Effector memory CD4-positive, alpha-beta T cell (primary cell): ENCODE measurements around the gene SNRNP40.
"Not testable (repeated sequence)": the region's sequence is repeated elsewhere in the genome, so short reads cannot be mapped to it uniquely, and the experiment has no call there.

Experiments used
- DNase-seq, 3 donors: peaks; one replicate each; pipeline ENCODE4 v3.0.0-alpha.2; 2020
- H3K27ac ChIP-seq: 2 replicates; pipeline ENCODE4 v1.7.0; 2013; ENCODE audit warnings: mild to moderate bottlenecking, low read length, moderate library complexity; ENCODE audit not compliant: insufficient read depth, poor library complexity, severe bottlenecking
- H3K27me3 ChIP-seq: replicated peaks from 2 replicates; pipeline ENCODE4 v1.7.0; 2013; ENCODE audit warnings: mild to moderate bottlenecking, low read length; ENCODE audit not compliant: insufficient read depth, control insufficient read depth, poor library complexity, severe bottlenecking
- H3K36me3 ChIP-seq: 2 replicates; pipeline ENCODE4 v1.7.0; 2013; ENCODE audit warnings: mild to moderate bottlenecking, low read length, moderate library complexity; ENCODE audit not compliant: control insufficient read depth, insufficient read depth
- H3K4me1 ChIP-seq: 2 replicates; pipeline ENCODE4 v1.7.0; 2013; ENCODE audit warnings: low read length, mild to moderate bottlenecking; ENCODE audit not compliant: control insufficient read depth, insufficient read depth, poor library complexity, severe bottlenecking
- H3K4me3 ChIP-seq: 2 replicates; pipeline ENCODE4 v1.7.0; 2013; ENCODE audit warnings: low read length, low read depth, mild to moderate bottlenecking; ENCODE audit not compliant: insufficient read depth, poor library complexity, severe bottlenecking
- H3K9me3 ChIP-seq: 2 replicates; pipeline ENCODE4 v1.7.0; 2013; ENCODE audit warnings: mild to moderate bottlenecking, low read length, moderate library complexity; ENCODE audit not compliant: control insufficient read depth

SNRNP40 gene

DNA sequence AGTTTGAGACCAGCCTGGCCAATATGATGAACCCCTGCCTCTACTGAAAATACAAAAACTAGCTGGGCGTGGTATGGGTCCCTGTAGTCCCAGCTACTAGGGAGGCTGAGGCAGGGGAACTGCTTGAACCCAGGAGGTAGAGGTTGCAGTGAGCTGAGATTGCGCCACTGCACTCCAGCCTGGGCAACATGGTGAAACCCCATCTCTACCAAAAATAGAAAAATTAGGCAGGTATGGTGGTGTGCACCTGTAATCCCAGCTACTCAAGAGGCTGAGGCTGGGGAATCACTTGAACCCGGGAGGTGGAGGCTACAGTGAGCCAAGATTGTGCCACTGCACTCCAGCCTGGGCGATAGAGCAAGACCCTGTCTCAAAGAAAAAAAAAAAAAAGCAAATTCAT lies 8.8 kb downstream of the SNRNP40 start:
- H3K27me3 ChIP-seq, H3K4me3 ChIP-seq, H3K4me1 ChIP-seq, H3K9me3 ChIP-seq, DNase-seq, H3K27ac ChIP-seq: not testable (repeated sequence)
- H3K36me3 ChIP-seq: peaks cover 66% of the 10 kb centered on the region

DNA sequence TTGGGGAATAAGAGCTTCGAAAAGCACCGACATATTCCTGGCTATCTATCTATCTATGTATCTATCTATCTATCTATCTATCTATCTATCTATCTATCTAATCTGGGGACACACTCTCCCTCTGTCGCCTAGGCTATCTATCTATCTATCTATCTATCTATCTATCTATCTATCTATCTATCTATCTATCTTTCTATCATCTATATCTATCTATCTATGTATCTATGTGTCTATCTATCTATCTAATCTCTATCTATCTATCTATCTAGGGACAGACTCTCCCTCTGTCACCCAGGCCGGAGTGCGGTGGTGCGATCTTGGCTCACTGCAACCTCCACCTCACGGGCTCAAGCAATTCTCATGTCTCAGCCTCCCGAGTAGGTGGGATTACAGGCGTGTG lies 14.2 kb downstream of the SNRNP40 start:
- H3K4me1 ChIP-seq, H3K27ac ChIP-seq, DNase-seq, H3K4me3 ChIP-seq, H3K27me3 ChIP-seq, H3K9me3 ChIP-seq: not testable (repeated sequence)
- H3K36me3 ChIP-seq: peaks cover 44% of the 10 kb centered on the region

DNA sequence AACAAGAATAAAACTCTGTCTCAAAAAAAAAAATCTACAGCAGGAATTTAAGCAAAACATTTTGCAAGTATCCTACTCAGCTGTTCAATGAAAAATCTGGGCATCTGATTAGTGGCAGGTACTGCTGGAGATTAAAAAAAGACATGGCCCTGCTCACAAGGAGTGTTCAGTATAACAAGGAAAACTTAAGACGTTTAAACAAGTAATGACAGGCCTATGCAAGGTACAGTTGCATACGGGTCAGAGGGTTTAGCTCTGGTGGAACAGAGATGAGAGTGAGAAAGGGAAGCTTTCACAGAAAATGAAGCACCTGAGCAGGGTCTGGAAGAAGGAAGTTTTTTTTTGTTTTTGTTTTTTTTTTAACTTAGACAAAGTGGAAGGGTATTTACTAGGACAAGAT lies 23.0 kb downstream of the SNRNP40 start:
- H3K4me1 ChIP-seq: no peaks in the 10 kb centered on the region
- no peaks in the 10 kb centered on the region for H3K27me3 ChIP-seq
- no peak for DNase-seq
- no peak overlapping the region for H3K4me3 ChIP-seq
- peaks cover 65% of the 10 kb centered on the region for H3K36me3 ChIP-seq
- no peak overlapping the region for H3K27ac ChIP-seq
- no peaks in the 10 kb centered on the region for H3K9me3 ChIP-seq

DNA sequence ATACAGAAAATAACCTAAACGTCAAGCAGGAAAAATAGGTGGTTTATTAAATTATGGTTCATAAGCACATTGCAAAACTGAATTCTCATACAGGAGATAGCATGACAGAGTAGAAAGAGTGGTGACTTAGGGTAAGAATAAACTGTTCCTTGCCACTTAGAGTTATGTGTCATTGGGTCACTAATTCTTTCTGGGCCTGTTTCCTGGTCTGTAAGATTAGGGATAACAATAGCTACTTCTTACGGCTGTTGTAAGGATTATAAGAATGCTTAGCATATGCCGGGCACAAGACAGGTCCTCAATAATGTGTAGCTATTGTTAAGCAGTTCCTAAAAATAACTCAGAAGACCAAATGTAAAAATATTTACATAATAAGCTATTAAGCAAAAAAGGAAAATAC lies 24.2 kb downstream of the SNRNP40 start:
- Histone ChIP-seq H3K27ac (no peak overlapping the region), H3K27me3 (no peaks in the 10 kb centered on the region), H3K36me3 (peaks cover 66% of the 10 kb centered on the region), H3K4me1 (no peaks in the 10 kb centered on the region), H3K9me3 (no peaks in the 10 kb centered on the region), H3K4me3 (no peak overlapping the region)
- DNase-seq: no peak

DNA sequence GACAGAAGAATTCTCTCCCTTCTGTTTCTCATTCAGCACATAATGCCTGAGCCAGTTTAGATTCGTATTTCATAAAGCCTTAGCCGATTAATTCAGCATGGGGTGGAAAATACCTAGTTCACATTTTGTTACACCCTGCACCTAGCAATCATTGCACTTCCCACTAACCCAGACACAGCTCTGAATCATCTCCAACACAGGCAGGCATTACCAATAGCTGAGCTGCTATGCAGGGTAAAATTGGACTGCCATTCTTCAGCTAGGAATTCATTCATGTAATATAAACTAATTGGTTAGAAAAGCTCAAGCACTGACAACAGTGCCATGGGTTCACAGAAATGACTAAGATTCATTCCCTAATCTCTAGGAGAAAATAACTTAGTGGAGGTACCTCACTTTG lies 30.0 kb downstream of the SNRNP40 start:
- H3K36me3 ChIP-seq: peaks cover 70% of the 10 kb centered on the region
- H3K4me1 ChIP-seq: no peaks in the 10 kb centered on the region
- no peak overlapping the region for H3K27ac ChIP-seq
- no peak overlapping the region for H3K4me3 ChIP-seq
- no peaks in the 10 kb centered on the region for H3K27me3 ChIP-seq
- H3K9me3 ChIP-seq: no peaks in the 10 kb centered on the region
- no peak for DNase-seq

DNA sequence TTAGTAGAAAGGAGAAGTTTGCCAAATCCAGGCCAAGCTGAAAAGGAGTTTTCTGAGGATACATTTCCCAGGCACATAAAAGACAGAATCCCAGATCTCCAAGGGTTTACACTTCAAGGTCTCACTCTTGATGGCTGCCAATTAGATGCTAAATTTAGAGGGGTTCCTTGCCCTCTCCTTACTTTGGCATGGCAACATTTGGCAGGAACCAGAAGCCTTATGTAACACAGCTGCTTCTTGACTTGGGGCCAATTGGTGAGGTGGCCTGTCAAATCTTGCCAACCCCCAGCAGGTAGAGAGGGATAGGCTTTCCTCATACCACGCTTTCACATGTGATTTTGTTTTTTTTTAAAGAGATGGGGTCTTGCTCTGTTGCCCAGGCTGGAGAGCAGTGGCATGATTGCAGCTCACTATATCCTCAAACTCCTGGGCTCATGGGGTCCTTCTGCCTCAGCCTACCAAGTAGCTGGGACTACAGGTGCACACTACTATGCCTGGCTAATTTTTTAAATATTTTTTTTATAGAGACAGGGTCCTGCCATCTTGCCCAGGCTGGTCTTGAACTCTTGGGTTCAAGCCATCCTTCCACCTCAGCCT lies 31.7 kb downstream of the SNRNP40 start:
- peaks cover 65% of the 10 kb centered on the region for H3K36me3 ChIP-seq
- DNase-seq: no peak
- no peak overlapping the region for H3K27ac ChIP-seq

DNA sequence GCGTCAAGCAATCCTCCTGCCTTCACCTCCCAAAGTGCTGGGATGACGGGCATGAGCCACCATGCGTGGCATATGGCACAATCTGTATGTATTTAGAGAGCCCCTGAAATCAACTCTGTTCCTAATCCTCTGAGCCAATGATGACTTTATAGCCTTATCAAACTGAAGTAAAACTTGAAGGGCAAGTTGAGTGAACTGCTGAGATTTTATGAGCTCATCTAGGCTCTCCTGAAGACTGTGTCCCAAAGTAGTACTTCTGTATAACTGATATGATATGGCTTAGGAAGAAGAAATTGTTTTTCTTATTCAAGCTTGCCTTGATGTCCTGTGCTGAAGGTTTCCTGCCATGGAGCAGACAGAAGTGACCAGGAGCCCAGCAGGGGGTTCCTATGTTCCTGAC lies 33.2 kb downstream of the SNRNP40 start:
- H3K4me3 ChIP-seq: no peak overlapping the region
- DNase-seq: no peak
- H3K36me3 ChIP-seq: peaks cover 54% of the 10 kb centered on the region
- no peaks in the 10 kb centered on the region for H3K9me3 ChIP-seq
- no peaks in the 10 kb centered on the region for H3K4me1 ChIP-seq
- no peaks in the 10 kb centered on the region for H3K27me3 ChIP-seq
- no peak overlapping the region for H3K27ac ChIP-seq

More for the DNA sequence above, 31.7 kb downstream of the SNRNP40 start:
- no peaks in the 10 kb centered on the region for H3K27me3 ChIP-seq
- no peaks in the 10 kb centered on the region for H3K9me3 ChIP-seq
- H3K4me1 ChIP-seq: no peaks in the 10 kb centered on the region
- H3K4me3 ChIP-seq: no peak overlapping the region

DNA sequence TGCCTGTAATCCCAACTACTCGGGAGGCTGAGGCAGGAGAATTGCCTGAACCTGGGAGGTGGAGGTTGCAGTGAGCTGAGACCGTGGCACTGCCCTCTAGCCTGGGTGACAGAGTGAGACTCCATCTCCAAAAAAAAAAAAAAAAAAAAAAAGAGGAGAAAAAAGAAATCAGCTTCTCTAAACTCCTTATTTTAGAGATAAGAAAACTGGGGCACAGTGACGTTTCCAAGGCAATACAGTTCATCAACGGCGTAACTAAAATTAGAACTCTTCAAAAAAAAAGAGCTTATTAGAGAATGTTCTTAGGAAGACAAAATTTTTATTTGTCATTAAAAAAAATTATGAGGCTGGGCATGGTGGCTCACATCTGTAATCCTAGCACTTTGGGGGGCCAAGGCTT lies 34.2 kb downstream of the SNRNP40 start:
- not testable (repeated sequence) for H3K27me3 ChIP-seq, H3K9me3 ChIP-seq, DNase-seq, H3K4me1 ChIP-seq, H3K27ac ChIP-seq, H3K4me3 ChIP-seq
- H3K36me3 ChIP-seq: peaks cover 54% of the 10 kb centered on the region

DNA sequence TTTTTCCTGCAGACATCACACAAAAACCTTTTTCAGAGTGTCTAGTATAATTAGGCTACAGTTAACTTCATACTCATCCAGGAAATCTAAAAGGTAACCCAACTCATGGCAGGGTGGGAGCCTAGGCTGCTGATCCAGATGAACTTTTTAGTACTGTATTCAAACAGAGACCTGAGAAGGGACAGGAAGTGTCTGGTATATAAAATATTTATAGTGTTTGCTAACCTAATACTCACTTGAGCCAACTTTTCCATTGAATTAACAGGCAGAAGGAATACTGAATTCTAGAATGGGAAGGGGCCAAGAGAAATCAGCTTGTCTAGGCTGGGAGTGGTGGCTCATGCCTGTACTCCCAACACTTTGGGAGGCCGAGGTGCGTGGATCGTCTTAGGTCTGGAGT lies 34.7 kb downstream of the SNRNP40 start:
- no peak overlapping the region for H3K4me3 ChIP-seq
- H3K4me1 ChIP-seq: no peaks in the 10 kb centered on the region
- no peak overlapping the region for H3K27ac ChIP-seq
- no peaks in the 10 kb centered on the region for H3K9me3 ChIP-seq
- H3K36me3 ChIP-seq: peaks cover 49% of the 10 kb centered on the region
- DNase-seq: no peak
- H3K27me3 ChIP-seq: no peaks in the 10 kb centered on the region

DNA sequence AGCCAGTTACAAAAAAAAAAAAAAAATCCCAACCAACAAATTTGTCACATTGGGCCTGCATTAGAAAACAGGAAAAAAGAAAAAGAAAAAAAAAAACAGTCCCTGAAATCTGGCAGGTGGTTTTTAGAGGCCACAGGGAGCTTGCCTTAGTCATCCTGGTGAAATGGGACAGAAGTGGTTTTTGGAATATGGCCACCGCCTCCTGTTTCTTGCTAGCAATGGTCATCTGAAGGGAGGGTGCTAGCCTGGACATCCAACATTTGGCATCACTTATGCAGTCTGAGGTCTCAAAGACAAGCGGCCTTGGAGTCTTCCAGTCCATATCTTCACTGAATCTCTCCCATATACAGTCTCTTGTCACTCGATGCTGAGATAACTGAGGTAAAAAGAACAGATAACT lies 36.8 kb downstream of the SNRNP40 start:
- no peaks in the 10 kb centered on the region for H3K9me3 ChIP-seq
- peaks cover 38% of the 10 kb centered on the region for H3K36me3 ChIP-seq
- H3K27me3 ChIP-seq: no peaks in the 10 kb centered on the region
- no peak overlapping the region for H3K27ac ChIP-seq
- no peak for DNase-seq
- H3K4me3 ChIP-seq: no peak overlapping the region
- H3K4me1 ChIP-seq: no peaks in the 10 kb centered on the region
